WTC11 (cell line): ENCODE results near the gene FURIN. TPM values are rescaled to one million over a fixed set of nuclear protein-coding genes. Genes with fewer than 3 reads are reported as not detected.

Experiments
- ATAC-seq: fragments of 200-7000 bp; cut with Tn5 transposase; 2 replicates; pipeline ENCODE4 v1.10.0; 2021; ENCODE audit warnings: mild to moderate bottlenecking, moderate library complexity
- CTCF ChIA-PET: fragments of 300-600 bp; sonication (Branson Sonifier 250); formaldehyde crosslinking; loops from one replicate; lab custom pipeline; 2021; ENCODE audit warnings: antibody characterized with exemption; lab: Charles Lee
- POLR2A ChIA-PET: fragments of 350-600 bp; sonication (Branson Sonifier 250); formaldehyde crosslinking; loops from one replicate; lab custom pipeline; 2021; ENCODE audit warnings: antibody characterized with exemption; lab: Charles Lee
- DNase-seq: peaks from one replicate; pipeline ENCODE4 v3.0.0; 2021; ENCODE audit warnings: low spot score
- H3K27ac Mint-ChIP-seq: 2 replicates; pipeline ENCODE4 v1.8.0; 2021; ENCODE audit warnings: mixed read lengths
- H3K27me3 Mint-ChIP-seq: 2 replicates; pipeline ENCODE4 v1.8.0; 2021; ENCODE audit warnings: low read depth, mild to moderate bottlenecking, moderate library complexity, mixed read lengths
- H3K36me3 Mint-ChIP-seq: 2 replicates; pipeline ENCODE4 v1.8.0; 2021; ENCODE audit warnings: mixed read lengths
- H3K4me1 Mint-ChIP-seq: 2 replicates; pipeline ENCODE4 v1.8.0; 2022; ENCODE audit warnings: mixed read lengths
- H3K4me3 Mint-ChIP-seq: 2 replicates; pipeline ENCODE4 v1.8.0; 2021; ENCODE audit warnings: mild to moderate bottlenecking, moderate library complexity, mixed read lengths
- H3K9me3 Mint-ChIP-seq: 2 replicates; pipeline ENCODE4 v1.8.0; 2021; ENCODE audit warnings: mixed read lengths
- CBFB ChIP-seq: sonication (generic); formaldehyde crosslinking; IDR thresholded peaks from 2 replicates; pipeline ENCODE4 v1.8.1; 2022; ENCODE audit warnings: mild to moderate bottlenecking, low read depth, missing genetic modification reagents
- ETV6 ChIP-seq: sonication (generic); formaldehyde crosslinking; IDR thresholded peaks from 2 replicates; pipeline ENCODE4 v1.8.1; 2022; ENCODE audit warnings: mild to moderate bottlenecking, missing genetic modification reagents
- GABPB1 ChIP-seq: sonication (generic); formaldehyde crosslinking; IDR thresholded peaks from 2 replicates; pipeline ENCODE4 v1.8.1; 2023; ENCODE audit warnings: mild to moderate bottlenecking, missing genetic modification reagents
- GRHL2 ChIP-seq: fragments of 250-450 bp; sonication (Bioruptor Pico); IDR thresholded peaks from 2 replicates; pipeline ENCODE4 v1.8.0; 2022; ENCODE audit warnings: mild to moderate bottlenecking, moderate library complexity; ENCODE audit not compliant: insufficient replicate concordance, severe bottlenecking
- KAT7 ChIP-seq: sonication (generic); formaldehyde crosslinking; IDR thresholded peaks from 2 replicates; pipeline ENCODE4 v1.8.1; 2023; ENCODE audit warnings: missing genetic modification reagents, mild to moderate bottlenecking, borderline replicate concordance
- NFE2L1 ChIP-seq: sonication (generic); formaldehyde crosslinking; IDR thresholded peaks from 2 replicates; pipeline ENCODE4 v1.8.1; 2023; ENCODE audit warnings: missing genetic modification reagents
- TCF7 ChIP-seq: sonication (generic); formaldehyde crosslinking; IDR thresholded peaks from 2 replicates; pipeline ENCODE4 v1.8.0; 2022; ENCODE audit warnings: mild to moderate bottlenecking, low read depth, missing genetic modification reagents, moderate library complexity
- TEAD4 ChIP-seq: sonication (generic); formaldehyde crosslinking; IDR thresholded peaks from 2 replicates; pipeline ENCODE4 v1.8.0; 2022; ENCODE audit warnings: mild to moderate bottlenecking, missing genetic modification reagents
- ZNF138 ChIP-seq: sonication (generic); formaldehyde crosslinking; conservative IDR thresholded peaks from 2 replicates; pipeline ENCODE4 v1.8.1; 2022; ENCODE audit warnings: mild to moderate bottlenecking, moderate library complexity, missing genetic modification reagents
- ZNF317 ChIP-seq: sonication (generic); formaldehyde crosslinking; IDR thresholded peaks from 2 replicates; pipeline ENCODE4 v1.8.1; 2023; ENCODE audit warnings: low read depth, mild to moderate bottlenecking, moderate library complexity, missing genetic modification reagents, borderline replicate concordance
- ZNF416 ChIP-seq: fragments of 250-450 bp; sonication (Bioruptor Pico); IDR thresholded peaks from 2 replicates; pipeline ENCODE4 v1.9.0; 2021; ENCODE audit warnings: mild to moderate bottlenecking, inconsistent platforms
- ZNF423 ChIP-seq: fragments of 250-450 bp; sonication (Bioruptor Pico); IDR thresholded peaks from 2 replicates; pipeline ENCODE4 v2.1.2; 2022; ENCODE audit warnings: mild to moderate bottlenecking, moderate library complexity
- total RNA-seq: library from RNA; stranded (reverse); gene quantifications from 3 replicates; pipeline ENCODE4 v1.2.3, GENCODE V29; 2021
- TF ChIP-seq, protein P1 (sequence below): sonication (generic); formaldehyde crosslinking; IDR thresholded peaks from 2 replicates; pipeline ENCODE4 v1.8.0; 2023; ENCODE audit warnings: mild to moderate bottlenecking, missing genetic modification reagents
- TF ChIP-seq, protein P2 (sequence below): fragments of 250-450 bp; sonication (Bioruptor Pico); IDR thresholded peaks from 2 replicates; pipeline ENCODE4 v2.1.2; 2022; ENCODE audit warnings: mild to moderate bottlenecking, moderate library complexity
- TF ChIP-seq, protein P3 (sequence below): sonication (generic); formaldehyde crosslinking; IDR thresholded peaks from 2 replicates; pipeline ENCODE4 v1.8.1; 2022; ENCODE audit warnings: low read depth, mild to moderate bottlenecking, moderate library complexity, missing genetic modification reagents, borderline replicate concordance
- TF ChIP-seq, protein P4 (sequence below): fragments of 250-450 bp; sonication (Bioruptor Pico); conservative IDR thresholded peaks from 2 replicates; pipeline ENCODE4 v1.9.0; 2021; ENCODE audit warnings: mild to moderate bottlenecking

The FURIN gene
- total RNA-seq, 1 experiment from 2014 or later, result 46.3 TPM

DNA sequence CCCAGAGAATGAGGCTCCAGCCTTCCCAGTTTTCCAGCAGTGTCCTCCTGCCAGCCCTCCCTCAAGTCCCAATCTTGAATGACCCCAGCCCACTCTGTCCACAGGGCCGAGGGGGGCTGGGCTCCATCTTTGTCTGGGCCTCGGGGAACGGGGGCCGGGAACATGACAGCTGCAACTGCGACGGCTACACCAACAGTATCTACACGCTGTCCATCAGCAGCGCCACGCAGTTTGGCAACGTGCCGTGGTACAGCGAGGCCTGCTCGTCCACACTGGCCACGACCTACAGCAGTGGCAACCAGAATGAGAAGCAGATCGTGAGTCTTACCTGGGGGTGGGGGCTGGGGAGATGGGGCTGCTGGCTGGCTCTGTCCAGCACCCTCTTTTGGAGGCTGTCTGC lies 10.3 kb downstream of the FURIN start:
- ChIA-PET CTCF (no interaction called here), POLR2A (no interaction called here)
- H3K4me3 Mint-ChIP-seq, result no peak overlapping the region
- H3K4me1 Mint-ChIP-seq, result peaks cover 16% of the 10 kb centered on the region
- H3K27ac Mint-ChIP-seq, result no peak overlapping the region
- H3K36me3 Mint-ChIP-seq, result peaks cover 32% of the 10 kb centered on the region; the same call in 1 of the 2 replicates
- no peaks in the 10 kb centered on the region for H3K27me3 Mint-ChIP-seq
- DNase-seq (no peak), ATAC-seq (no peak)
- no peaks in the 10 kb centered on the region for H3K9me3 Mint-ChIP-seq
- no peak for TF ChIP-seq KAT7 (CRISPR knock-in tag)
- TF ChIP-seq, protein P1, sequence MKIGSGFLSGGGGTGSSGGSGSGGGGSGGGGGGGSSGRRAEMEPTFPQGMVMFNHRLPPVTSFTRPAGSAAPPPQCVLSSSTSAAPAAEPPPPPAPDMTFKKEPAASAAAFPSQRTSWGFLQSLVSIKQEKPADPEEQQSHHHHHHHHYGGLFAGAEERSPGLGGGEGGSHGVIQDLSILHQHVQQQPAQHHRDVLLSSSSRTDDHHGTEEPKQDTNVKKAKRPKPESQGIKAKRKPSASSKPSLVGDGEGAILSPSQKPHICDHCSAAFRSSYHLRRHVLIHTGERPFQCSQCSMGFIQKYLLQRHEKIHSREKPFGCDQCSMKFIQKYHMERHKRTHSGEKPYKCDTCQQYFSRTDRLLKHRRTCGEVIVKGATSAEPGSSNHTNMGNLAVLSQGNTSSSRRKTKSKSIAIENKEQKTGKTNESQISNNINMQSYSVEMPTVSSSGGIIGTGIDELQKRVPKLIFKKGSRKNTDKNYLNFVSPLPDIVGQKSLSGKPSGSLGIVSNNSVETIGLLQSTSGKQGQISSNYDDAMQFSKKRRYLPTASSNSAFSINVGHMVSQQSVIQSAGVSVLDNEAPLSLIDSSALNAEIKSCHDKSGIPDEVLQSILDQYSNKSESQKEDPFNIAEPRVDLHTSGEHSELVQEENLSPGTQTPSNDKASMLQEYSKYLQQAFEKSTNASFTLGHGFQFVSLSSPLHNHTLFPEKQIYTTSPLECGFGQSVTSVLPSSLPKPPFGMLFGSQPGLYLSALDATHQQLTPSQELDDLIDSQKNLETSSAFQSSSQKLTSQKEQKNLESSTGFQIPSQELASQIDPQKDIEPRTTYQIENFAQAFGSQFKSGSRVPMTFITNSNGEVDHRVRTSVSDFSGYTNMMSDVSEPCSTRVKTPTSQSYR (CRISPR knock-in tag), result no peak
- TF ChIP-seq GABPB1 (CRISPR knock-in tag), result no peak
- TF ChIP-seq ETV6, result no peak
- TF ChIP-seq ZNF416 (CRISPR knock-in tag), result no peak
- TF ChIP-seq, protein P2, sequence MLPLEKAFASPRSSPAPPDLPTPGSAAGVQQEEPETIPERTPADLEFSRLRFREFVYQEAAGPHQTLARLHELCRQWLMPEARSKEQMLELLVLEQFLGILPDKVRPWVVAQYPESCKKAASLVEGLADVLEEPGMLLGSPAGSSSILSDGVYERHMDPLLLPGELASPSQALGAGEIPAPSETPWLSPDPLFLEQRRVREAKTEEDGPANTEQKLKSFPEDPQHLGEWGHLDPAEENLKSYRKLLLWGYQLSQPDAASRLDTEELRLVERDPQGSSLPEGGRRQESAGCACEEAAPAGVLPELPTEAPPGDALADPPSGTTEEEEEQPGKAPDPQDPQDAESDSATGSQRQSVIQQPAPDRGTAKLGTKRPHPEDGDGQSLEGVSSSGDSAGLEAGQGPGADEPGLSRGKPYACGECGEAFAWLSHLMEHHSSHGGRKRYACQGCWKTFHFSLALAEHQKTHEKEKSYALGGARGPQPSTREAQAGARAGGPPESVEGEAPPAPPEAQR (CRISPR knock-in tag), result no peak
- TF ChIP-seq TCF7, result no peak
- TF ChIP-seq, protein P3, sequence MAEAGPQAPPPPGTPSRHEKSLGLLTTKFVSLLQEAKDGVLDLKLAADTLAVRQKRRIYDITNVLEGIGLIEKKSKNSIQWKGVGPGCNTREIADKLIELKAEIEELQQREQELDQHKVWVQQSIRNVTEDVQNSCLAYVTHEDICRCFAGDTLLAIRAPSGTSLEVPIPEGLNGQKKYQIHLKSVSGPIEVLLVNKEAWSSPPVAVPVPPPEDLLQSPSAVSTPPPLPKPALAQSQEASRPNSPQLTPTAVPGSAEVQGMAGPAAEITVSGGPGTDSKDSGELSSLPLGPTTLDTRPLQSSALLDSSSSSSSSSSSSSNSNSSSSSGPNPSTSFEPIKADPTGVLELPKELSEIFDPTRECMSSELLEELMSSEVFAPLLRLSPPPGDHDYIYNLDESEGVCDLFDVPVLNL, result no peak
- no peak for TF ChIP-seq ZNF317 (CRISPR knock-in tag)
- no peak for TF ChIP-seq CBFB (CRISPR knock-in tag)
- TF ChIP-seq, protein P4, sequence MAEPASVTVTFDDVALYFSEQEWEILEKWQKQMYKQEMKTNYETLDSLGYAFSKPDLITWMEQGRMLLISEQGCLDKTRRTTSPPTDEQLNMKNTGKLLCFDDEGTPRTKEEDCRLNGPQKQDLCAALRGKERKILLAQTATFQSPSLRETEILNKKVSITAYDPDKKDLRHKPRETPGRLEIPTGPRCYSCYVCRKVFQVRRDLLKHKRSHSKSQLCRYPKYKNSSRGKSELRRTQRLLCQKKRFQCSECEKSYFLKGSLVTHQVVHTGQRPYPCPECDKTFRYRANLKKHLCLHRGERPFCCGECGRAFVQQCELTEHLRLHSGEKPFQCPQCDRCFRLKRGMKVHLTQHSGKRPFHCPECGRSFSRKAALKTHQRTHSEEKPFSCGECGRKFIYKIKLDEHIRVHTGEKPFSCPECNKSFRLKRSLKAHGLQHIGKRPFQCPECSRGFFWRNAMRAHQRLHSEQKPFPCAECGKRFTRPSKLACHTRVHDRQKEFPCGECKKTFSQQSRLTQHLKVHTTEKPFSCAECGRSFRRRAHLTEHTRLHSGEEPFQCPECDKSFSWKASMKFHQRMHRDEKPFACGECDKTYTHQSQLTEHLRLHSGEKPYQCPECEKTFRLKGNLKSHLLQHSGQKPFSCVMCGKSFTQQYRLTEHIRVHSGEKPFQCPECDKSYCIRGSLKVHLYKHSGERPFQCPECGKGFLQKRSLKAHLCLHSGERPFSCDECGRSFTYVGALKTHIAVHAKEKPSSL (CRISPR knock-in tag), result no peak
- no peak for TF ChIP-seq ZNF423
- TF ChIP-seq TEAD4, result no peak
- no peak for TF ChIP-seq GRHL2 (CRISPR knock-in tag)
- no peak for TF ChIP-seq ZNF138

DNA sequence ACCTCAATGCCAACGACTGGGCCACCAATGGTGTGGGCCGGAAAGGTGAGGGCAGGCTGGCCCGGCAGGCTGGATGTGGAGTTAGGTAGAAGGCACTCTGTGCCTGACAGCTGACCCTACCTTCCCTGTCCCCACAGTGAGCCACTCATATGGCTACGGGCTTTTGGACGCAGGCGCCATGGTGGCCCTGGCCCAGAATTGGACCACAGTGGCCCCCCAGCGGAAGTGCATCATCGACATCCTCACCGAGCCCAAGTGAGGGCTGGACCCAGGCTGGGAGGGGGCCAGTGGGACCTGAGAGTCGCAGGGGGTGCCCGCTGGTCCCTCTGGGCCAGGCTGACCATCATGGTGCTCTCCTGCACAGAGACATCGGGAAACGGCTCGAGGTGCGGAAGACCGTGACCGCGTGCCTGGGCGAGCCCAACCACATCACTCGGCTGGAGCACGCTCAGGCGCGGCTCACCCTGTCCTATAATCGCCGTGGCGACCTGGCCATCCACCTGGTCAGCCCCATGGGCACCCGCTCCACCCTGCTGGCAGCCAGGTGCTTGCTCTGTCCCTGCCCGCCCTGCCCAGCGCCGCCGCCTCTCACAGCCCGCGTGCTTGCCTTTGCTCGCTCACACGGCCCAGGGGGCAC lies 11.5 kb downstream of the FURIN start:
- ATAC-seq (no peak), DNase-seq (no peak)
- Mint-ChIP-seq H3K4me3 (no peak overlapping the region), H3K9me3 (no peaks in the 10 kb centered on the region), H3K36me3 (peaks cover 32% of the 10 kb centered on the region; the same call in 1 of the 2 replicates), H3K4me1 (peaks cover 9% of the 10 kb centered on the region), H3K27ac (no peak overlapping the region), H3K27me3 (no peaks in the 10 kb centered on the region)
- CTCF ChIA-PET, result no interaction called here
- POLR2A ChIA-PET, result no interaction called here
- TF ChIP-seq ZNF423 (no peak), NFE2L1 (CRISPR knock-in tag) (no peak), ZNF138 (no peak)
